Myocyte (in vitro differentiated cells): ENCODE measurements around the gene DYNLL2. TPM values are rescaled to one million over a fixed set of nuclear protein-coding genes. Genes with fewer than 3 reads are reported as not detected.
"Not testable (repeated sequence)": the region's sequence is repeated elsewhere in the genome, so short reads cannot be mapped to it uniquely, and the experiment has no call there.

Experiments used
- DNase-seq: peaks from one replicate; pipeline ENCODE4 v3.0.0-alpha.2; 2012; ENCODE audit warnings: low read depth
- total RNA-seq: library from RNA; depleted of rRNA; stranded (reverse); fragments of >200 nt; gene quantifications from 2 replicates; pipeline ENCODE4 v1.2.3, GENCODE V29; 2014

The DYNLL2 gene
- total RNA-seq, 1 donor from 2014 or later: 10.1 TPM

- no peak for DNase-seq
These were observed 14.3 kb downstream of the DYNLL2 start for GRCh38 chr17:58097384-58098088.

- DNase-seq: no peak
These were observed 17.3 kb downstream of the DYNLL2 start for GRCh38 chr17:58100506-58100905.

- not testable (repeated sequence) for DNase-seq
These were observed 18.7 kb downstream of the DYNLL2 start for GRCh38 chr17:58101898-58102297.

GRCh38 chr17:58105093-58105492 lies 21.9 kb downstream of the DYNLL2 start:
- no peak for DNase-seq

DNA sequence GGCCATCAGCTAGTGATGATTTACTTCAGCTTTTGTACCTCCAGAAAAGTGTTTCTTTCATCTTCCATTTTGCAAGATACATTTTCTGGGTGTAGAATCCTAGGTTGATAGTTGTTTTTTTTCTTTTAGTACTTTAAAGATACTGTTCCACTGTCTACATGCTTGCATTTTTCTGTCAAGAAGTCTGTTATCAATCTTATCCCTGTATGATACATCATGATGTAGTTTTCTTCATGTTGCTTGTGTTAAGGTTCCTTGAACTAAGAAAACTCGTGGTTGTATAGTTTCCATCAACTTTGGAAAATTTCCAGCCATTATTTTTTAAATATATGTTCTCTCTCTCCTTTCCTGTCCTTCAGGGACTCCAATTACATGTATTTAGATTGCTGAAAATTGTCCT lies 24.1 kb downstream of the DYNLL2 start:
- no peak for DNase-seq

- DNase-seq: no peak
These were observed 26.0 kb downstream of the DYNLL2 start for GRCh38 chr17:58109197-58109596.

- no peak for DNase-seq
These were observed 26.8 kb downstream of the DYNLL2 start for GRCh38 chr17:58110012-58110411.

DNA sequence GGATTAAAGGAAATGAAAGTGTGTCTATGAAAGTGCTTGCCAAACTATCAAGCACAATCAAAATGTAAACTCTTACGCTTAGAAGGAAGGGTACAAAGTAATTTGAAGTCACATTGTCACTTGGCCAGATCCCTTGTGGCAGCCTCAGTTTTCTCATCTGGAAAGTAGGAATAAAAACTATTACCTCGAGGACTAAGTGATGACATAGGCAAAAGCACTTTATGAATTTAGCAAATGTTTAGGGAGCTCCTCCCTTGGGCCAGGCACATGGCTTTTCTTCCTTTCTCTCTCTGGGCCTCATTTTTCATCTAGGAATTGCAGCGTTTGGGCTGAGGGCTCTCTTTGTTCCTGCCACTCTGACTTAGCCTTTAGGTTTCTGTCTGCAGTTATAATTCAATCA lies 28.5 kb downstream of the DYNLL2 start:
- DNase-seq: no peak

GRCh38 chr17:58112970-58113631 lies 29.9 kb downstream of the DYNLL2 start:
- peak; percentile 78 for DNase-seq

GRCh38 chr17:58113947-58114346 lies 30.7 kb downstream of the DYNLL2 start:
- no peak for DNase-seq

GRCh38 chr17:58117382-58117781 lies 34.2 kb downstream of the DYNLL2 start:
- no peak for DNase-seq

- DNase-seq: no peak
These were observed 36.3 kb downstream of the DYNLL2 start for GRCh38 chr17:58119491-58119890.

DNA sequence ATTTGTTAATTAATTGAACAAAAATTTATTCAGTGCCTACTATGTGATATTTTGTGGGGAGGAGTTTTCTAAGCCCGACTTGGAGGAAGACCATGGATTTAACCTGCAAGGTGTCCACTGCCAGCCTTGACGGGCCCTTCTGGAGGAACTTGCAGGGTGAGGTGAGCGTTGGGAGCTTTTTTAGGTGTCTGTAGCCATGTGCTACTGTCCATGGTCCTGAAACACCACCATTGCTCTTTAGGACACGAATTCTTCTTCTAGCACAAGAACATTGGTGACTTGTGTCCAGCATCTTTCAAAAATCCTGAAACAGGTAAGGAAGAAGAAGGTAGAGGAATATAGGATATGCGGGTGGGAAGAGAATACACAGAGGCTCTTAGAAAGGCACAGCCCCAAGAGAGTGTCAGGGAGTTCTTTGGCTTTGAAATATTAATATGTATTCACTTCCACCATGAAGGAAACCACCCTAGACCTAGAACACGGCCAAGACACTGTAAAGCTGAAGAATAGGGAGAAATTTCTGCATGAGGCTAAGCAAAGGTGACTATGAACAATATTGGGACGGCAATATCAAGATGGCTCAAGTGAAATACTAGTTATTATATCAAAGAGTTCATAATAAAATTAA lies 37.1 kb downstream of the DYNLL2 start:
- peak; percentile 74 for DNase-seq

DNA sequence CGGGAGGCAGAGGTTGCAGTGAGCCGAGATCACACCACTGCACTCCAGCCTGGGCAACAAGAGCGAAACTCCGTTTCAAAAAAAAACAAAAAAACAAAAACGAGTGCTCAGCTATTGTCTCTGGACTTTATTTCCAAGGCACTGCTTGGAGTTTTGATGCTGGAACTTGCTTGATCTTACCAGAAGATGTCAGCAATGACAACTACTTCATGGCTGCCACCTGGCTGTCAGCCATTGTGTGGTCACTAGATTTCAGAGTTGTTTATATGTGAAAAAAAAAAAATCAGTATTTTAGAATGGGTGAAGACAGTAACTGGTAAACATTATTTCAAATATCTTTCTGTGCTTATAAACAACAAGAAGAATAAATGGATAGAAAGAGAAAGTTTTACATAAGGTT lies 38.7 kb downstream of the DYNLL2 start:
- DNase-seq: peak; percentile 30

DNA sequence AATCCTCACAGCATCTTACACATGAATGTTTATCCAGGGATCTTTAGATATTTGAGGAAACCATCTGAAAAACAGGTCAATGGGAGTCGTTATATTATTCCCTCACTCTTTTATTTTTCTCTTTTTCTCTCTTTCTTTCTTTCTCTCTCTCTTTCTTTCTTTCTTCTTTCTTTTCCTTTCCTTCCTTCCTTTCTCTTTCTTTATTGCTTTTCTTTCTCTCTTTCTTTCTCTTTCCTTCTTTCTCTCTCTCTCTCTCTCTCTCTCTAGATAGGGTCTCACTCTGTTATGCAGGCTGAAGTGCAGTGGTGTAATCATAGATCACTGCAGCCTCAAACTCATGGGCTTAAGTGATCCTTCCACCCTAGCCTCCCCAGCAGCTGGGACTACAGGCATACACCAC lies 44.6 kb downstream of the DYNLL2 start:
- no peak for DNase-seq

DNA sequence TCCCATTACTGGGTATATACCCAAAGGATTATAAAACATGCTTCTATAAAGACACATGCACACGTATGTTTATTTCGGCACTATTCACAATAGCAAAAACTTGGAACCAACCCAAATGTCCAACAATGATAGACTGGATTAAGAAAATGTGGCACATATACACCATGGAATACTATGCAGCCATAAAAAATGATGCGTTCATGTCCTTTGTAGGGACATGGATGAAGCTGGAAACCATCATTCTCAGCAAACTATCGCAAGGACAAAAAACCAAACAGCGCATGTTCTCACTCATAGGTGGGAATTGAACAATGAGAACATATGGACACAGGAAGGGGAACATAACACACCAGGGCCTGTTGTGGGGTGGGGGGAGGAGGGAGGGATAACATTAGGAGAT lies 49.5 kb downstream of the DYNLL2 start:
- not testable (repeated sequence) for DNase-seq

DNA sequence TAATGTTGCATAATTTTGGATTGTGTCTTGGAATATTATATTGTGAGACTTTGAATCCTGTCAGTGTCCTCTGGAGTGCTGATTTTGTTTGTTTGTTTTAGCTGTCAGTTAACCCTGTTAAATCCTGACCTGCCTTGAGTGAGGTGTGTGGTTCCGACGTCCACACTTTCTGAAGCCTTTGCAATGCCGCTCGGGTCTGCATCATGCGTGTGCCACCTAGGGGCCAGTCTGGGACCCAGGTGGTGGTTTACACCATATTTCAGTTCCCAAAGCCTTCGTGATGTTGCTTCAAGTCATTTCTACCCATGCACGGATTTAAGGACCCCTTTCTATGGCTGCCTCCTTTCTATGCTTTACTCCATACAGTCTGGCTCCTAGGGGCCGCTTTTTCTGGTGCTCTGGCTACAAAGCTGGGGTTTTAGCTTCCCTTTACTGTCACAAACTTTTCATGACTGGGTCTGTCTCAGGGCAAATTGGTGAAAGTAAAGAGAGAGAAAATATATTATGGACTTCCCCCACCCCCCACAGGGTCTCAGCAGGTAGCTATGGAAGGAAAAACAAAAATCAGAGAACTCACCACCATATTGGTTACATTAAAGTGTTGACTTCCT lies 53.6 kb downstream of the DYNLL2 start:
- DNase-seq: no peak

GRCh38 chr17:58141505-58141904 lies 58.3 kb downstream of the DYNLL2 start:
- DNase-seq: no peak

GRCh38 chr17:58143335-58143734 lies 60.1 kb downstream of the DYNLL2 start:
- not testable (repeated sequence) for DNase-seq

DNA sequence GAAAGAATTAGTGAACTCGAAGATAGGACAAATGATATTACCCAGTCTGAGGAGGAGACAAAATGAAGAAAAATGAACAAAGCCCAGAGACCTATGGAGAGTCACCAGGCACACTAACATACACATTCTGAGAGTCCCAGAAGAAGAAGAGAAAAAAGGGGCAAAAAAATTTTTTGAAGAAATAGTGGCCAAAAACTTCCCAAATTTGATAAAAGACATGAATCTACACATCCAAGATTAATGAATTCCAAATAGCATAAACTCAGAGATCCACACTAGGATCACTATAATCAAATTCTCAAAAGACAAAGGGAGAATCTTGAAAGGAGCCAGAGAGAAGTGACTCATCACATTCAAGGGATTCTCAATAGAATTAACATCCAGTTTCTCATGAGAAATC lies 61.6 kb downstream of the DYNLL2 start:
- DNase-seq: no peak
